Measurements from ENCODE around the gene WNT7B. TPM values are rescaled to one million over a fixed set of nuclear protein-coding genes. Genes with fewer than 3 reads are reported as not detected.
A peak's percentile ranks its signal among the peaks of the same experiment; 100 is the strongest.

WNT7B gene
- total RNA-seq, 1 experiment from 2014 or later, result not detected

- peaks cover 40% of the 10 kb centered on the region for H3K4me1 ChIP-seq
These were observed 16.9 kb upstream of the WNT7B start for GRCh38 chr22:45993841-45994240.

GRCh38 chr22:45993143-45993692 is 16.3 kb upstream of the WNT7B start:
- Histone ChIP-seq H3K27me3 (no peaks in the 10 kb centered on the region), H3K27ac (no peak overlapping the region)
- no peak for DNase-seq

More at GRCh38 chr22:45993841-45994240, 16.9 kb upstream of the WNT7B start:
- H3K27me3 ChIP-seq, result no peaks in the 10 kb centered on the region
- no peaks in the 10 kb centered on the region for H3K36me3 ChIP-seq
- H3K27ac ChIP-seq, result no peak overlapping the region
- H3K4me3 ChIP-seq, result no peak overlapping the region
- no peaks in the 10 kb centered on the region for H3K9me3 ChIP-seq (replicated peaks)
- no peak for DNase-seq

GRCh38 chr22:45992737-45993136 is 15.8 kb upstream of the WNT7B start:
- Histone ChIP-seq H3K36me3 (no peaks in the 10 kb centered on the region), H3K9me3 (replicated peaks) (no peaks in the 10 kb centered on the region), H3K4me1 (peaks cover 29% of the 10 kb centered on the region), H3K27ac (no peak overlapping the region), H3K4me3 (no peak overlapping the region), H3K27me3 (no peaks in the 10 kb centered on the region)
- no peak for DNase-seq

More at GRCh38 chr22:45993143-45993692, 16.3 kb upstream of the WNT7B start:
- Histone ChIP-seq H3K36me3 (no peaks in the 10 kb centered on the region), H3K9me3 (replicated peaks) (no peaks in the 10 kb centered on the region), H3K4me1 (peaks cover 34% of the 10 kb centered on the region), H3K4me3 (no peak overlapping the region)

- Histone ChIP-seq H3K36me3 (no peaks in the 10 kb centered on the region), H3K27ac (no peak overlapping the region), H3K27me3 (no peaks in the 10 kb centered on the region), H3K9me3 (replicated peaks) (no peaks in the 10 kb centered on the region), H3K4me3 (no peak overlapping the region), H3K4me1 (peaks cover 16% of the 10 kb centered on the region; the same call in 1 of the 2 replicates)
- peak in 1 of 2 experiments; percentile 20 for DNase-seq
These were observed 14.1 kb upstream of the WNT7B start for GRCh38 chr22:45991098-45991497.

GRCh38 chr22:45987136-45987861 is 10.3 kb upstream of the WNT7B start:
- H3K36me3 ChIP-seq, result no peaks in the 10 kb centered on the region
- H3K27ac ChIP-seq, result no peak overlapping the region
- no peaks in the 10 kb centered on the region for H3K27me3 ChIP-seq
- H3K4me3 ChIP-seq, result no peak overlapping the region
- DNase-seq, result no peak
- no peaks in the 10 kb centered on the region for H3K4me1 ChIP-seq
- no peaks in the 10 kb centered on the region for H3K9me3 ChIP-seq (replicated peaks)

- H3K4me1 ChIP-seq, result no peaks in the 10 kb centered on the region
- H3K27ac ChIP-seq, result no peak overlapping the region
- no peaks in the 10 kb centered on the region for H3K36me3 ChIP-seq
- no peak overlapping the region for H3K4me3 ChIP-seq
- H3K9me3 ChIP-seq (replicated peaks), result no peaks in the 10 kb centered on the region
- no peaks in the 10 kb centered on the region for H3K27me3 ChIP-seq
- DNase-seq, result no peak
These were observed 7.5 kb upstream of the WNT7B start for GRCh38 chr22:45984316-45984916.

GRCh38 chr22:45983797-45984196 is 6.8 kb upstream of the WNT7B start:
- Histone ChIP-seq H3K36me3 (no peaks in the 10 kb centered on the region), H3K27me3 (no peaks in the 10 kb centered on the region), H3K4me3 (no peak overlapping the region), H3K27ac (no peak overlapping the region), H3K9me3 (replicated peaks) (no peaks in the 10 kb centered on the region), H3K4me1 (no peaks in the 10 kb centered on the region)
- DNase-seq, result no peak

- Histone ChIP-seq H3K27me3 (no peaks in the 10 kb centered on the region), H3K27ac (no peak overlapping the region), H3K36me3 (no peaks in the 10 kb centered on the region), H3K9me3 (replicated peaks) (no peaks in the 10 kb centered on the region), H3K4me1 (no peaks in the 10 kb centered on the region), H3K4me3 (no peak overlapping the region)
- DNase-seq, result no peak
These were observed 3.8 kb upstream of the WNT7B start for GRCh38 chr22:45980761-45981160.

GRCh38 chr22:45980268-45980570 is 3.3 kb upstream of the WNT7B start:
- DNase-seq, result no peak
- Histone ChIP-seq H3K27me3 (no peaks in the 10 kb centered on the region), H3K4me3 (no peak overlapping the region), H3K4me1 (no peaks in the 10 kb centered on the region), H3K27ac (no peak overlapping the region), H3K9me3 (replicated peaks) (no peaks in the 10 kb centered on the region), H3K36me3 (no peaks in the 10 kb centered on the region)

- no peaks in the 10 kb centered on the region for H3K27me3 ChIP-seq
These were observed 1.3 kb upstream of the WNT7B start for GRCh38 chr22:45978275-45978713.

GRCh38 chr22:45977551-45978274 is 751 bp upstream of the WNT7B start:
- Histone ChIP-seq H3K27me3 (no peaks in the 10 kb centered on the region), H3K9me3 (replicated peaks) (no peaks in the 10 kb centered on the region), H3K36me3 (no peaks in the 10 kb centered on the region), H3K4me1 (no peaks in the 10 kb centered on the region), H3K4me3 (no peak overlapping the region), H3K27ac (no peak overlapping the region)
- DNase-seq, result no peak

More at GRCh38 chr22:45978275-45978713, 1.3 kb upstream of the WNT7B start:
- Histone ChIP-seq H3K9me3 (replicated peaks) (no peaks in the 10 kb centered on the region), H3K4me1 (no peaks in the 10 kb centered on the region), H3K27ac (no peak overlapping the region), H3K36me3 (no peaks in the 10 kb centered on the region), H3K4me3 (peak overlapping the region; percentile 70)
- DNase-seq, result no peak

GRCh38 chr22:45976254-45977002 is 534 bp downstream of the WNT7B start:
- Histone ChIP-seq H3K9me3 (replicated peaks) (no peaks in the 10 kb centered on the region), H3K4me3 (no peak overlapping the region), H3K36me3 (no peaks in the 10 kb centered on the region), H3K27me3 (no peaks in the 10 kb centered on the region), H3K27ac (no peak overlapping the region), H3K4me1 (no peaks in the 10 kb centered on the region)
- no peak for DNase-seq

- DNase-seq, result no peak
- Histone ChIP-seq H3K27ac (no peak overlapping the region), H3K4me3 (no peak overlapping the region), H3K36me3 (no peaks in the 10 kb centered on the region), H3K9me3 (replicated peaks) (no peaks in the 10 kb centered on the region), H3K4me1 (no peaks in the 10 kb centered on the region), H3K27me3 (no peaks in the 10 kb centered on the region)
These were observed 1.5 kb downstream of the WNT7B start for GRCh38 chr22:45975164-45976161.

GRCh38 chr22:45974498-45974897 is 2.5 kb downstream of the WNT7B start:
- no peaks in the 10 kb centered on the region for H3K9me3 ChIP-seq (replicated peaks)
- no peak overlapping the region for H3K4me3 ChIP-seq
- H3K36me3 ChIP-seq, result no peaks in the 10 kb centered on the region
- no peaks in the 10 kb centered on the region for H3K4me1 ChIP-seq
- no peaks in the 10 kb centered on the region for H3K27me3 ChIP-seq
- H3K27ac ChIP-seq, result no peak overlapping the region
- DNase-seq, result no peak
